CD8-positive, alpha-beta memory T cell (primary cell): ENCODE measurements around the gene KIAA0040. TPM values are rescaled to one million over a fixed set of nuclear protein-coding genes. Genes with fewer than 3 reads are reported as not detected.
A peak's percentile ranks its signal among the peaks of the same experiment; 100 is the strongest.

Source experiments
- CTCF ChIA-PET: fragments of 350-600 bp; sonication (Branson Sonifier 250); formaldehyde crosslinking; loops from one replicate; lab custom pipeline; 2021; ENCODE audit warnings: antibody characterized with exemption; lab: Charles Lee
- POLR2A ChIA-PET: fragments of 350-600 bp; sonication (Branson Sonifier 250); formaldehyde crosslinking; loops from one replicate; lab custom pipeline; 2021; ENCODE audit warnings: antibody characterized with exemption; lab: Charles Lee
- DNase-seq, 5 donors: peaks; one replicate each; pipeline versions ENCODE4 v3.0.0 to v3.0.0-alpha.2; 2020 to 2022; ENCODE audit warnings: mixed read lengths in 1 of 5
- H3K27ac ChIP-seq: one replicate; pipeline ENCODE4 v1.7.0; 2013; ENCODE audit warnings: low read depth, mild to moderate bottlenecking, low read length, moderate library complexity
- H3K27me3 ChIP-seq: 2 replicates; pipeline ENCODE4 v1.7.0; 2013; ENCODE audit warnings: low read length, mild to moderate bottlenecking; ENCODE audit not compliant: insufficient read depth, poor library complexity, severe bottlenecking
- H3K36me3 ChIP-seq: 2 replicates; pipeline ENCODE4 v1.7.0; 2013; ENCODE audit warnings: mild to moderate bottlenecking, low read length, moderate library complexity; ENCODE audit not compliant: insufficient read depth
- H3K4me1 ChIP-seq: 2 replicates; pipeline ENCODE4 v1.7.0; 2013; ENCODE audit warnings: mild to moderate bottlenecking, low read length, moderate library complexity; ENCODE audit not compliant: insufficient read depth
- H3K4me3 ChIP-seq: 2 replicates; pipeline ENCODE4 v1.7.0; 2013; ENCODE audit warnings: mild to moderate bottlenecking, low read length
- H3K9me3 ChIP-seq: 2 replicates; pipeline ENCODE4 v1.7.0; 2013; ENCODE audit warnings: mild to moderate bottlenecking, low read length
- H3K27ac Mint-ChIP-seq, 8 donors: one replicate each; pipeline ENCODE4 v1.8.0; 2020 to 2021; ENCODE audit warnings: mixed read lengths in 8 of 8, mild to moderate bottlenecking in 6 of 8, inconsistent platforms in 3 of 8, moderate library complexity in 3 of 8
- H3K27me3 Mint-ChIP-seq, 2 donors: one replicate each; pipeline ENCODE4 v1.8.0; 2020 to 2021; ENCODE audit warnings: mixed read lengths in 2 of 2, mild to moderate bottlenecking in 1 of 2, moderate library complexity in 1 of 2
- H3K36me3 Mint-ChIP-seq, 3 donors: one replicate each; pipeline ENCODE4 v1.8.0; 2020 to 2021; ENCODE audit warnings: mixed read lengths in 3 of 3, inconsistent platforms in 1 of 3, mild to moderate bottlenecking in 1 of 3
- H3K4me1 Mint-ChIP-seq, 3 donors: one replicate each; pipeline ENCODE4 v1.8.0; 2020 to 2021; ENCODE audit warnings: mixed read lengths in 3 of 3, inconsistent platforms in 1 of 3, mild to moderate bottlenecking in 1 of 3
- H3K4me3 Mint-ChIP-seq, 7 donors: one replicate each; pipeline ENCODE4 v1.8.0; 2020 to 2021; ENCODE audit warnings: mixed read lengths in 7 of 7, mild to moderate bottlenecking in 6 of 7, moderate library complexity in 4 of 7, inconsistent platforms in 2 of 7
- H3K9me3 Mint-ChIP-seq, 5 donors: one replicate each; pipeline ENCODE4 v1.8.0; 2020 to 2022; ENCODE audit warnings: mixed read lengths in 5 of 5, mild to moderate bottlenecking in 3 of 5, moderate library complexity in 2 of 5, inconsistent platforms in 1 of 5
- polyA plus RNA-seq: library from polyadenylated mRNA; unstranded; fragments of 300-500 nt; fragmentation: Illumina TruSeq; gene quantifications from one replicate; pipeline ENCODE4 v1.2.3, GENCODE V29; 2021
- total RNA-seq, 2 experiments: library from RNA; stranded (reverse); gene quantifications; one replicate each; pipeline ENCODE4 v1.2.3, GENCODE V29; 2021

KIAA0040 gene
- total and polyA plus RNA-seq, 3 experiments from 2014 or later, result 30.4 to 39.3 (median 31.8) TPM

DNA sequence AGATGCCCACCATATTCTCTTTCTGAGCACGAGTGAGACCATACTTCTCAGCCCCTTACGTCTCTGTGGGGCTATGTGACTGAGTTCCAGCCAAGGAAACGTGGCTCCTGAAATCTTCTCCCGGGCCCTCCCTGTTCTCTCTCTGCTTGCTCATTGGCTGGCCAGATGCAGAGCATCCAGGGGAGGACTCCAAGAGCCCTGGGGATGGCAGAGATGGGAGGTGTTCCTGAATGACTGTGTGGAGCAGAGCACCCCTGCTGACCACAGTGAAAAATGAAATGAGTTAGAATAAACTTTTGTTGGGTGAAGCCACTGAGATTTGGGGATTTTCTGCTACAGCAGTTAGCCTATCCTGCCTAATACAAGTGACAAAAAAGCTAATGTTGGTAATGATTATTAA is 23.8 kb downstream of the KIAA0040 start:
- Mint-ChIP-seq H3K4me1 (peaks cover 56 to 71% (median 69%) of the 10 kb centered on the region in 3 donors), H3K36me3 (peaks cover 0 to 94% (median 22%) of the 10 kb centered on the region in 3 donors), H3K27ac (peak overlapping the region in 6 of 8 donors; percentile 25 to 83 (median 37)), H3K9me3 (no peaks in the 10 kb centered on the region), H3K4me3 (peak overlapping the region in 1 of 7 donors; percentile 23), H3K27me3 (no peaks in the 10 kb centered on the region)
- peaks cover 24% of the 10 kb centered on the region for H3K36me3 ChIP-seq
- no peak for DNase-seq
- H3K9me3 ChIP-seq, result no peaks in the 10 kb centered on the region
- H3K4me3 ChIP-seq, result no peak overlapping the region
- peaks cover 9% of the 10 kb centered on the region for H3K4me1 ChIP-seq
- no peak overlapping the region for H3K27ac ChIP-seq
- ChIA-PET POLR2A (no interaction called here), CTCF (interaction anchor here (0.9 to 6.1 kb wide), 3 partner anchors 14 to 150 kb away, joined by 5 to 19 read pairs (median 7); no protein-coding TSS in a partner anchor)
- H3K27me3 ChIP-seq, result no peaks in the 10 kb centered on the region

DNA sequence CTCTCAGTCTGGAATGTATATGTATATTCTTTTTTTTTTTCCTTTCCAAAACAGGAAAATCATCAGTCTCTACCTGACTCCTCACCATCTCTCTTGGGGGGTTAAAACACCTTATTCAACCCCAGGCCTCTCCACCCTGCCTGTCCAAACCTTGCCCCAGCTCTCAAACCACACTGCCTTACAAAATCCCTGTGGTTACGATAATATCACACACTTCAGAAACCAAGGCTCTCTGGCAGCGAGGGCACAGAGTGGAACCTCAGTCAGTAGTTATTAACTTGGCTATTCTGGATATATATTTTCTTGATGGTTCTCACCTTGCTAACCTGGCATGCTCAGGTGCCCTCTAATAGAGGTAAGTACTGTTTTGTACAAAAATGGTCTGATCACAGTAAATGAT is 24.7 kb downstream of the KIAA0040 start:
- ChIA-PET POLR2A (no interaction called here), CTCF (interaction anchor here (0.9 to 2.8 kb wide), 3 partner anchors 12 to 16 kb away, joined by 3 to 10 read pairs (median 5); no protein-coding TSS in a partner anchor)
- Histone ChIP-seq H3K27me3 (no peaks in the 10 kb centered on the region), H3K9me3 (no peaks in the 10 kb centered on the region), H3K4me3 (no peak overlapping the region), H3K27ac (no peak overlapping the region), H3K4me1 (peaks cover 9% of the 10 kb centered on the region), H3K36me3 (peaks cover 30% of the 10 kb centered on the region)
- Mint-ChIP-seq H3K27me3 (no peaks in the 10 kb centered on the region), H3K4me1 (peaks cover 55 to 66% (median 60%) of the 10 kb centered on the region in 3 donors), H3K36me3 (peaks cover 0 to 95% (median 23%) of the 10 kb centered on the region in 3 donors), H3K27ac (peak overlapping the region in 4 of 8 donors; percentile 62 to 91 (median 64)), H3K4me3 (peak overlapping the region in 1 of 7 donors; percentile 15), H3K9me3 (no peaks in the 10 kb centered on the region)
- DNase-seq, result no peak

DNA sequence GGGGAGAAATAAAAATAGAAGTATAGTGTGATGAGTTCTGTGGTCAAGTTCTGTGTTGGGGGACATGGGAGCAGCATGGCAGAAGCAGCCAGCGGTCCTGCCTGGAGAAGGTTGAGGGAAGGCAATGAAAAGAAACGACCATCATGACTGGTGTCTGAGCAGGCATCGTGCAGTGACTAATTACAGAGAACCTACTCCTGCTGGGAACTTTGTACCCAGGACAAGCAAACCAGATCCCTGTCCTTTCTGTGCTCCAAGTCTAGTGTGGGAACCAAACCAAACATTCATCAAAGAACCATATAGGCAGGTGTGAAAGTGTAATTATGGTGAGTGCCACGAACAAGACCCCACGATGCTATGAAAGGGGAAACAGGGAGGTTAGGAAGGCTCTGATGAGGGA is 25.8 kb downstream of the KIAA0040 start:
- H3K36me3 ChIP-seq, result peaks cover 30% of the 10 kb centered on the region
- Mint-ChIP-seq H3K4me1 (peaks cover 52 to 58% (median 53%) of the 10 kb centered on the region in 3 donors), H3K27ac (peak overlapping the region in 3 of 8 donors; percentile 38 to 77 (median 56)), H3K27me3 (no peaks in the 10 kb centered on the region), H3K9me3 (no peaks in the 10 kb centered on the region), H3K36me3 (peaks cover 0 to 95% (median 22%) of the 10 kb centered on the region in 3 donors), H3K4me3 (peak overlapping the region in 1 of 7 donors; percentile 16)
- CTCF ChIA-PET, result interaction anchor here (1.0 to 2.8 kb wide), 3 partner anchors 11 to 152 kb away, joined by 3 to 10 read pairs (median 4); no protein-coding TSS in a partner anchor
- no peak for DNase-seq
- H3K4me3 ChIP-seq, result no peak overlapping the region
- POLR2A ChIA-PET, result no interaction called here
- no peaks in the 10 kb centered on the region for H3K9me3 ChIP-seq
- no peak overlapping the region for H3K27ac ChIP-seq
- H3K27me3 ChIP-seq, result no peaks in the 10 kb centered on the region
- peaks cover 9% of the 10 kb centered on the region for H3K4me1 ChIP-seq

DNA sequence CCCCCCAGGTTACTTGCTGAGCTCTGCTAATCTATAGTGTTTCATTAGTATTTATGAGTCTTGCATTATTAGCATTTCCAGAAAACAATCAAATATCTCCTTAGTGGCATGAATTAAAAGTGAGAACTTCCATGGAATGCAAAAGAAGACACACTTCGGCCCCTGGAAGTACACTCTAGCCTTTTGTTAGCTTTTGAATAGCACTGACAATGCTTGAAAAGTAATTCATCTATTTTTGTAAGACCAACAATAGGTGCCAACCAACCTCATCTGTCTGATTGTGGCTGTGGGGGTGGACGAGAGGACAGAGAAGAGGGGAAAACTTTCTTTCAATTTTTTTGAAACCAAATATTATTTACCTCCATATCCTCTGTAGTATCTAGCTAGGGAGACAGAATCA is 27.8 kb downstream of the KIAA0040 start:
- H3K4me1 Mint-ChIP-seq, result peaks cover 38 to 47% (median 45%) of the 10 kb centered on the region in 3 donors
- POLR2A ChIA-PET, result no interaction called here
- Histone ChIP-seq H3K4me1 (no peaks in the 10 kb centered on the region), H3K4me3 (no peak overlapping the region), H3K36me3 (peaks cover 49% of the 10 kb centered on the region), H3K27me3 (no peaks in the 10 kb centered on the region), H3K27ac (no peak overlapping the region), H3K9me3 (no peaks in the 10 kb centered on the region)
- CTCF ChIA-PET, result interaction anchor here (2.8 kb wide), 1 partner anchor 13 kb away, joined by 10 read pairs; no protein-coding TSS in a partner anchor
- no peak overlapping the region for H3K4me3 Mint-ChIP-seq
- H3K27me3 Mint-ChIP-seq, result no peaks in the 10 kb centered on the region
- no peak for DNase-seq
- peaks cover 5 to 97% (median 32%) of the 10 kb centered on the region in 3 donors for H3K36me3 Mint-ChIP-seq
- no peaks in the 10 kb centered on the region for H3K9me3 Mint-ChIP-seq
- peak overlapping the region in 1 of 8 donors; percentile 74 for H3K27ac Mint-ChIP-seq

DNA sequence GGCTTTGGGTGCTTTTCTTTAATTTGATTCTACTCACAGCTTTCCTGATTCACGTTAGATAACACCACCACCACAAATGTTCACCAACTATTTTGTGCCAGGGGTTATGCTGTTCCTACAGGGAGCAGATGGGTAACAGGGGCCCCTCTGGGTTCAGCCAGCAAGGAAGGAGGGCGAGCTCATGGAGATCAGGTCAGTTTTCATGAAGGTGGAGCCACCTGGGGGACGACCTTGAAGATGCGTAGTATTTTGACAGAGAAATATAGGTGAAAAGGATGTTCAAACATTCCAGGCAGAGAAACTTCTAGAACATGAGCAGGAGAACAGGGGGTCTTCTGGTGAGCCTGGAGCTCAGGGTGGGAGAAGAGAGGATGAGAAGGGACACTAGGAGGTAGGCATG is 28.9 kb downstream of the KIAA0040 start:
- Histone ChIP-seq H3K27me3 (no peaks in the 10 kb centered on the region), H3K9me3 (no peaks in the 10 kb centered on the region), H3K4me1 (no peaks in the 10 kb centered on the region), H3K36me3 (peaks cover 49% of the 10 kb centered on the region), H3K27ac (no peak overlapping the region), H3K4me3 (no peak overlapping the region)
- Mint-ChIP-seq H3K4me3 (no peak overlapping the region), H3K27ac (peak overlapping the region in 5 of 8 donors; percentile 24 to 86 (median 74)), H3K9me3 (no peaks in the 10 kb centered on the region), H3K4me1 (peaks cover 30 to 39% (median 34%) of the 10 kb centered on the region in 3 donors), H3K36me3 (peaks cover 5 to 95% (median 35%) of the 10 kb centered on the region in 3 donors), H3K27me3 (no peaks in the 10 kb centered on the region)
- ChIA-PET POLR2A (no interaction called here), CTCF (interaction anchor here (0.7 to 1.2 kb wide), 3 partner anchors 9 to 156 kb away, joined by 3 to 4 read pairs (median 3); no protein-coding TSS in a partner anchor)
- no peak for DNase-seq

DNA sequence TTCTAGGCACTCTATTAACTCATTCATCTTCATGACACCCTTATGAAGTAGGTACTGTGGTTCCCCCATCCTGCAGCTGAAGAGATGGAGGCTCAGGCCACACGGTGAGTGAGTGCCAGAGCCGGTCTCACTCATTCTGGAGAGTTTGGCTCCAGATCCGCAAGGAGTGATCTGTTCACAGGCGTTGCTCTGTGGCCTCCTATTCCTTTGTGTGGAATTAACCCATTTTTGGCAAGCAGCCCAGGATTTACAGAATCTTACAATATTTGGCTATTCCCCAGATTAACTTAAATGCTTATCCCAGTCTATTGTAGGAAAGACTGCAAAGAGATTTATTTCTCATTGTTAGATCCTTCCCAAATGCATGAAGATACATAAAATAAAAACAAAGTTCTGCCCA is 29.6 kb downstream of the KIAA0040 start:
- H3K27ac ChIP-seq, result no peak overlapping the region
- CTCF ChIA-PET, result no interaction called here
- no peaks in the 10 kb centered on the region for H3K9me3 ChIP-seq
- Mint-ChIP-seq H3K4me1 (peaks cover 23 to 31% (median 27%) of the 10 kb centered on the region in 3 donors), H3K27ac (peak overlapping the region in 4 of 8 donors; percentile 3 to 86 (median 31)), H3K36me3 (peaks cover 5 to 95% (median 38%) of the 10 kb centered on the region in 3 donors), H3K4me3 (no peak overlapping the region), H3K9me3 (no peaks in the 10 kb centered on the region), H3K27me3 (no peaks in the 10 kb centered on the region)
- no peak overlapping the region for H3K4me3 ChIP-seq
- DNase-seq, result no peak
- H3K27me3 ChIP-seq, result no peaks in the 10 kb centered on the region
- POLR2A ChIA-PET, result no interaction called here
- no peaks in the 10 kb centered on the region for H3K4me1 ChIP-seq
- H3K36me3 ChIP-seq, result peaks cover 49% of the 10 kb centered on the region

DNA sequence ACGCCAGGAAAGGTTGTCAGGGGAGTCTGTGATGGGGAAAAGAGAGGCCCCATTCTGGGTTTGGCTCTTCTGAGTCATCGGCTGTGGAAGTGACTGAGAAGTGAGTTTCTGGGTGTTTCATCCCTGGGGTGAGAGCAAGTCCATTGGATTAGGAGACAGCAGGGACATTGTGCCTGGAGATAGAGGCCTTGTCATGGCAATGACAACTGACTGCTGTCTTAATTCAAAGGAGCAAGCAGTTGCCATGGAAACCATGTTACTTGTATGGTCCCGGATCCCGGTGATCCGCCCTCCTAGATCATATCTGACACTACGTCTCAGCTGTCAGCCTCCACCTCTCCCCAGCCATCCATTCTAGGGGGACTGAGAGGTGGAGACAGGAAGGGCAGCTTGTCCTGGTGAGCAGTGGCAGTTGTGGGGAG is 34.4 kb downstream of the KIAA0040 start:
- H3K9me3 Mint-ChIP-seq, result no peaks in the 10 kb centered on the region
- Histone ChIP-seq H3K36me3 (peaks cover 20% of the 10 kb centered on the region), H3K27me3 (no peaks in the 10 kb centered on the region), H3K9me3 (no peaks in the 10 kb centered on the region), H3K4me3 (no peak overlapping the region), H3K4me1 (peaks cover 10% of the 10 kb centered on the region), H3K27ac (no peak overlapping the region)
- DNase-seq, result no peak
- peaks cover 17 to 29% (median 28%) of the 10 kb centered on the region in 3 donors for H3K4me1 Mint-ChIP-seq
- H3K27me3 Mint-ChIP-seq, result peaks cover 6 to 7% of the 10 kb centered on the region in 2 donors
- ChIA-PET POLR2A (no interaction called here), CTCF (interaction anchor here (0.6 to 4.1 kb wide), 4 partner anchors 12 to 180 kb away, joined by 3 to 27 read pairs (median 4); no protein-coding TSS in a partner anchor)
- H3K4me3 Mint-ChIP-seq, result no peak overlapping the region
- H3K27ac Mint-ChIP-seq, result peak overlapping the region in 6 of 8 donors; percentile 13 to 78 (median 45)
- peaks cover 5 to 52% (median 25%) of the 10 kb centered on the region in 3 donors for H3K36me3 Mint-ChIP-seq

DNA sequence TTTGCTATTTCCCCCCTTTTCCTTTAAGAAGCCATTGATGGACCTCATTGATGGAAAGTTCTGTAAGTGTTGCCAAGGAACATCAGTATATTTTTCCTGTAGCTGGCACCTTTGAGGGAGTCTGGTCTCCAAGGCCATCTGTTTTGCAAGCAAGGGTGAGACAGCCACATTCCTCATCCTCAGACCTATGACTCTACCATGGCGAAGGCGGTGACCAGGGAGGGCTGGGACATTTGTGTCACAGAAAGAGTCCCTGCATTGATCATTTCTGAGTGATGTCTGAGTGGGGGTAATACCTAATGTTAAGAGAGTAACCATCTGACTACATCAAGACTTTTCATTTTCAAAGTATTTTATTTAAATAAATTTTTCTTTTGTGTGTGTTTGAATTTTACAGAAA is 35.4 kb downstream of the KIAA0040 start:
- ChIA-PET CTCF (interaction anchor here (1.4 to 4.0 kb wide), 3 partner anchors 52 to 180 kb away, joined by 4 to 214 read pairs (median 17); no protein-coding TSS in a partner anchor), POLR2A (no interaction called here)
- peaks cover 10% of the 10 kb centered on the region for H3K4me1 ChIP-seq
- H3K9me3 ChIP-seq, result no peaks in the 10 kb centered on the region
- no peaks in the 10 kb centered on the region for H3K9me3 Mint-ChIP-seq
- H3K36me3 ChIP-seq, result peaks cover 19% of the 10 kb centered on the region
- H3K27me3 Mint-ChIP-seq, result peaks cover 8 to 9% of the 10 kb centered on the region in 2 donors
- peaks cover 17 to 29% (median 25%) of the 10 kb centered on the region in 3 donors for H3K4me1 Mint-ChIP-seq
- H3K27ac Mint-ChIP-seq, result peak overlapping the region in 1 of 8 donors; percentile 52
- H3K4me3 Mint-ChIP-seq, result no peak overlapping the region
- DNase-seq, result no peak
- H3K27ac ChIP-seq, result no peak overlapping the region
- H3K27me3 ChIP-seq, result no peaks in the 10 kb centered on the region
- H3K36me3 Mint-ChIP-seq, result peaks cover 5 to 43% (median 23%) of the 10 kb centered on the region in 3 donors
- H3K4me3 ChIP-seq, result no peak overlapping the region
